GM21717 (cell line): ENCODE data around the gene SMIM45.
A peak's percentile ranks its signal among the peaks of the same experiment; 100 is the strongest.

ENCODE experiments used
- ATAC-seq: cut with Tn5 transposase; IDR thresholded peaks from one replicate; pipeline ENCODE4 v1.9.1; 2021; ENCODE audit warnings: mild to moderate bottlenecking, moderate library complexity; ENCODE audit not compliant: unreplicated experiment

The SMIM45 gene

GRCh38 chr22:41915035-41915785, 36.7 kb upstream of the SMIM45 start, which contains the start of gene SHISA8:
Gene SHISA8, minus strand, starts transcription at chr22:41915074. Its CDS starts 407 bp downstream, at chr22:41914667.
- no peak for ATAC-seq

- ATAC-seq, result no peak
These were observed 36.0 kb upstream of the SMIM45 start for GRCh38 chr22:41915786-41916493.

- ATAC-seq, result no peak
These were observed 35.1 kb upstream of the SMIM45 start for GRCh38 chr22:41916745-41917358.

- no peak for ATAC-seq
These were observed 34.5 kb upstream of the SMIM45 start for GRCh38 chr22:41917375-41917902.

GRCh38 chr22:41917903-41918791, 33.8 kb upstream of the SMIM45 start:
- no peak for ATAC-seq

GRCh38 chr22:41919357-41920224, 32.4 kb upstream of the SMIM45 start:
- peak; percentile 40 for ATAC-seq

GRCh38 chr22:41920271-41920976, 31.5 kb upstream of the SMIM45 start:
- ATAC-seq, result peak; percentile 24

- ATAC-seq, result no peak
These were observed 29.6 kb upstream of the SMIM45 start for GRCh38 chr22:41922328-41922727.

- ATAC-seq, result no peak
These were observed 28.9 kb upstream of the SMIM45 start for GRCh38 chr22:41922940-41923594.

GRCh38 chr22:41923595-41924276, 28.2 kb upstream of the SMIM45 start:
- no peak for ATAC-seq

GRCh38 chr22:41925783-41926460, 26.0 kb upstream of the SMIM45 start:
- ATAC-seq, result no peak

- ATAC-seq, result no peak
These were observed 24.1 kb upstream of the SMIM45 start for GRCh38 chr22:41927813-41928212.

GRCh38 chr22:41928593-41929417, 23.1 kb upstream of the SMIM45 start:
- ATAC-seq, result no peak

GRCh38 chr22:41929418-41929810, 22.5 kb upstream of the SMIM45 start:
- ATAC-seq, result no peak

GRCh38 chr22:41931701-41932269, 20.2 kb upstream of the SMIM45 start:
- ATAC-seq, result no peak

GRCh38 chr22:41932353-41932752, 19.6 kb upstream of the SMIM45 start:
- no peak for ATAC-seq
